ENCODE results near the gene HJURP. TPM values are rescaled to one million over a fixed set of nuclear protein-coding genes. Genes with fewer than 3 reads are reported as not detected.

Gene HJURP
- polyA plus RNA-seq, 3 donors, result not detected

GRCh38 chr2:233802132-233802815 is 52.1 kb downstream of the HJURP start:
- no peaks in the 10 kb centered on the region for H3K9me3 ChIP-seq (replicated peaks in 1 of 2; ENCODE audit: control insufficient read depth in 1 of 2, insufficient read depth in 1 of 2, low read length in 2 of 2)
- intact Hi-C loops (cut with micrococcal nuclease), result no loop called here
- peaks cover 0 to 3% (median 0%) of the 10 kb centered on the region in 7 donors for H3K9me3 Mint-ChIP-seq
- no peaks in the 10 kb centered on the region for H3K79me2 ChIP-seq (ENCODE audit: insufficient read depth, low read length)
- DNase-seq, result no peak
- no peaks in the 10 kb centered on the region for H3K36me3 Mint-ChIP-seq
- H3K27me3 Mint-ChIP-seq (ENCODE audit: low read depth in 3 of 3), result peaks cover 3 to 10% (median 8%) of the 10 kb centered on the region in 3 donors
- H3K4me2 ChIP-seq (replicated peaks; ENCODE audit: extremely low read depth, low read length, poor library complexity, severe bottlenecking), result no peak overlapping the region
- H3K4me1 ChIP-seq (ENCODE audit: control insufficient read depth in 1 of 2, insufficient read depth in 2 of 2, low read length in 2 of 2), result no peaks in the 10 kb centered on the region
- H3K27ac Mint-ChIP-seq, result peak overlapping the region in 1 of 7 donors; percentile 67
- H3K4me3 Mint-ChIP-seq, result no peak overlapping the region
- no peaks in the 10 kb centered on the region for H4K20me1 ChIP-seq (ENCODE audit: insufficient read depth, low read length)
- no peak overlapping the region for H3K9ac ChIP-seq (ENCODE audit: insufficient read depth, low read length, poor library complexity, severe bottlenecking)
- H3K27ac ChIP-seq (ENCODE audit: low read depth in 1 of 2, low read length in 2 of 2), result no peak overlapping the region
- H3K27me3 ChIP-seq (ENCODE audit: control insufficient read depth in 2 of 2, insufficient read depth in 2 of 2, low read length in 2 of 2), result no peaks in the 10 kb centered on the region
- no peak overlapping the region for H3K4me3 ChIP-seq (replicated peaks in 1 of 3; ENCODE audit: low read depth in 2 of 3, low read length in 3 of 3)
- TF ChIP-seq CTCF (IDR thresholded peaks at IDR 0.05), result no peak
- WGBS (ENCODE audit: insufficient coverage), result no CpG with 5 or more reads among the region's 3 CpGs
- no peak overlapping the region for H2AFZ ChIP-seq (ENCODE audit: insufficient read depth, low read depth, low read length, poor library complexity, severe bottlenecking)
- no peaks in the 10 kb centered on the region for H3K36me3 ChIP-seq (replicated peaks in 1 of 2; ENCODE audit: control insufficient read depth in 1 of 2, insufficient read depth in 2 of 2, low read length in 2 of 2)
- no peaks in the 10 kb centered on the region for H3K4me1 Mint-ChIP-seq

GRCh38 chr2:233801357-233802131 is 52.8 kb downstream of the HJURP start:
- no peak overlapping the region for H3K4me3 ChIP-seq (replicated peaks in 1 of 3; ENCODE audit: low read depth in 2 of 3, low read length in 3 of 3)
- no peaks in the 10 kb centered on the region for H3K9me3 ChIP-seq (replicated peaks in 1 of 2; ENCODE audit: control insufficient read depth in 1 of 2, insufficient read depth in 1 of 2, low read length in 2 of 2)
- H3K9me3 Mint-ChIP-seq, result peaks cover 0 to 3% (median 0%) of the 10 kb centered on the region in 7 donors
- no peak overlapping the region for H2AFZ ChIP-seq (ENCODE audit: insufficient read depth, low read depth, low read length, poor library complexity, severe bottlenecking)
- H3K4me2 ChIP-seq (replicated peaks; ENCODE audit: extremely low read depth, low read length, poor library complexity, severe bottlenecking), result no peak overlapping the region
- H3K9ac ChIP-seq (ENCODE audit: insufficient read depth, low read length, poor library complexity, severe bottlenecking), result no peak overlapping the region
- TF ChIP-seq CTCF (IDR thresholded peaks at IDR 0.05), result no peak
- intact Hi-C loops (cut with micrococcal nuclease), result no loop called here
- H3K27ac ChIP-seq (ENCODE audit: low read depth in 1 of 2, low read length in 2 of 2), result no peak overlapping the region
- no peaks in the 10 kb centered on the region for H3K27me3 ChIP-seq (ENCODE audit: control insufficient read depth in 2 of 2, insufficient read depth in 2 of 2, low read length in 2 of 2)
- H3K79me2 ChIP-seq (ENCODE audit: insufficient read depth, low read length), result no peaks in the 10 kb centered on the region
- H4K20me1 ChIP-seq (ENCODE audit: insufficient read depth, low read length), result no peaks in the 10 kb centered on the region
- no peak for DNase-seq
- no peaks in the 10 kb centered on the region for H3K4me1 Mint-ChIP-seq
- no peaks in the 10 kb centered on the region for H3K4me1 ChIP-seq (ENCODE audit: control insufficient read depth in 1 of 2, insufficient read depth in 2 of 2, low read length in 2 of 2)
- H3K36me3 Mint-ChIP-seq, result no peaks in the 10 kb centered on the region
- peaks cover 3 to 10% (median 8%) of the 10 kb centered on the region in 3 donors for H3K27me3 Mint-ChIP-seq (ENCODE audit: low read depth in 3 of 3)
- no peaks in the 10 kb centered on the region for H3K36me3 ChIP-seq (replicated peaks in 1 of 2; ENCODE audit: control insufficient read depth in 1 of 2, insufficient read depth in 2 of 2, low read length in 2 of 2)
- WGBS (ENCODE audit: insufficient coverage), result 100% methylated on average over 3 of the region's 9 CpGs
- H3K27ac Mint-ChIP-seq, result peak overlapping the region in 1 of 7 donors; percentile 72
- no peak overlapping the region for H3K4me3 Mint-ChIP-seq
